Measurements from ENCODE around the gene ASCL1.

ASCL1 gene

DNA sequence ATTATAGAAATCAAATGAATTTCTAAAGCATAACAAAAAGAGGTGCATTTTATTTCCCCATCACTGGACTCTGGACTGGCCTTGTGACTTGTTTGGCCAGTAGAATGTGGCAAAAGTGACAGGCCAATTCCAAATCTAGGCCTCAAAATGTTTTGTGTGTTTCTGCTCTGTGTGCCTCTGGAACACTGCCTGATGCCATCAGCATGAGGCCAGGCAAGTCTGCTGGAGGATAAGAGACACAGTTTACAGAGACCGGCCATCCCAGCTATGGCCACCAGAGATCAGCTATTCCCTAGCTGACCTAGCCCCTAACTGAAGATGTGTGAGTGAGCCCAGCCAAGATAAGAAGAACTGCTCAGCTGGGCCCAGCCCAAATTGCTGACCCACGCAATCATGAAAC, 32.9 kb downstream of the ASCL1 start:
- DNase-seq, result no peak

DNA sequence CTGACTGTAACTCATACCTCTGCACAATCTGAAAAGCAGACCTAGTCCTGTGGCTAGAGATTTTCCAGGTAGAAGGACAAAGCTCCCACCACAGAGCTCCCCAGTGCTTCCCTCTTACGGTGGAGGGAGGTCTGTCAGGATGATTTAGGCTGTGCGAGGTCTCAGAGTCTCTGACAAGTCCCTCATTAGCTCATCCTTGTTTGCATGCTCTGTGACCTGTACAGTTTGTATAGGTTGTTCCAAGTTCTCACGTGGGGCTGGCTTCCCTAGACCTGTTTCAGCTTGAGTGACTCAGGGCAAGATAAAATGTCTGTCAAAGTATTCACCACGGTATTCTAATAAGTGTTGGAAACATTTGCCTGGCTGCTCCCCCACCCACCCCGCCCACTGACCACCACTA, 34.8 kb downstream of the ASCL1 start:
- DNase-seq, result no peak

DNA sequence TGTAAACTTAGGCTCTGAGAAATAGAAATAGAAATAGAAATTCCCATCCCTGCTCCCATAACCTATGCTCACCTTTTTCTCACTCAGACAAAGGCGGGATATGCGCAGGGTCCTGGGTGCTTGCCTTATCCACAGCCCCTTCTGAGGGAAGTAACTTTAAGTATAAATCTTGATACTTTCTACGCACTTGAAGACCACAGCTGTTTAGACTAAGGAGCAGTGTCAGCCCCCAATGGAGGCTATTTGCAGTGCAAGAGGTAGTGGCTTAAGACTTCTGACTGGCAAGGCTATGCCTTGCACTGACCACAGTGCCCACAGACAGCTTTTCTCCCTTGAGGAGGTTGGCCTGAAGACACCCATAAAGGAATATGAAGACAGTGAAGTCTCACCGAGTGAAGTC, 35.2 kb downstream of the ASCL1 start:
- no peak for DNase-seq

- DNase-seq, result no peak
These were observed 36.1 kb downstream of the ASCL1 start for GRCh38 chr12:102993537-102993936.

GRCh38 chr12:102995372-102995771, 37.9 kb downstream of the ASCL1 start:
- DNase-seq, result no peak
